ENCODE results near the gene FLT3. TPM values are rescaled to one million over a fixed set of nuclear protein-coding genes. Genes with fewer than 3 reads are reported as not detected.
A peak's percentile ranks its signal among the peaks of the same experiment; 100 is the strongest.

FLT3 gene
- total and polyA plus RNA-seq, 9 of the 15 experiments (the other 6 are each of a cell fraction or from before 2014, with no cell fraction given) = not detected

DNA sequence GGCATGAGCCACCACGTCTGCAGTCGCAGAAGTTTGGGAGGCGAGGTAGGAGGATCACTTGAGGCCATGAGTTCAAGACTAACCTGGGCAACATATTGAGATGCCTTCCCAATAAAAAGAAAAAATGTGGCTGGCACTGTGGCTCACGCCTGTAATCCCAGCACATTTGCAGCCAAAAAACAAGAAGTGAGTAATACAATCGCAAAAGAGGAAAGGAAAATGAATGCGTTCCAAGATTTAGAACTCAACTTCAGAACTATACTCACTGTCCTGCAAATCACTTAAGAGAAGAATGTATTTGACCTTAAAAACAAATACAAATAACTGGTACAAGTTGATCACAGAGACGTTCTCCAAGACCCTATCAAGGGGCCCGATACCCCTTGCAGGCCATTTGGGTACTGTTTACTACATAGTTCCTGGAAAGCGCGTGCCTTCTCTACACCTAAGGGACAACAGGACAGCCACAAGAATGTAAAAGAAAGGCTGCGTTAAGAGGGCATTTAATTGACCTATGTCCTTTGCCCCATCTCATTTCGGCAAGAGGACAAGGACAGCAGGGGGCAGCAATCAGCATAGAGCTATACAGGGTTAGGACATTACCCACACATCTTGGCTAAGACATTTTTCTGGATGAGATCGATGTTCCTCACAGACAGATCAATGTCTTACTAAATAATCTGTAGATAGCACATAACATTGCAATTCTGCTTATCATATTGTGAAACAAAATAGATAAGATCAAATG, 41.3 kb downstream of the FLT3 start (continued):
- TF ChIP-seq, protein P1, sequence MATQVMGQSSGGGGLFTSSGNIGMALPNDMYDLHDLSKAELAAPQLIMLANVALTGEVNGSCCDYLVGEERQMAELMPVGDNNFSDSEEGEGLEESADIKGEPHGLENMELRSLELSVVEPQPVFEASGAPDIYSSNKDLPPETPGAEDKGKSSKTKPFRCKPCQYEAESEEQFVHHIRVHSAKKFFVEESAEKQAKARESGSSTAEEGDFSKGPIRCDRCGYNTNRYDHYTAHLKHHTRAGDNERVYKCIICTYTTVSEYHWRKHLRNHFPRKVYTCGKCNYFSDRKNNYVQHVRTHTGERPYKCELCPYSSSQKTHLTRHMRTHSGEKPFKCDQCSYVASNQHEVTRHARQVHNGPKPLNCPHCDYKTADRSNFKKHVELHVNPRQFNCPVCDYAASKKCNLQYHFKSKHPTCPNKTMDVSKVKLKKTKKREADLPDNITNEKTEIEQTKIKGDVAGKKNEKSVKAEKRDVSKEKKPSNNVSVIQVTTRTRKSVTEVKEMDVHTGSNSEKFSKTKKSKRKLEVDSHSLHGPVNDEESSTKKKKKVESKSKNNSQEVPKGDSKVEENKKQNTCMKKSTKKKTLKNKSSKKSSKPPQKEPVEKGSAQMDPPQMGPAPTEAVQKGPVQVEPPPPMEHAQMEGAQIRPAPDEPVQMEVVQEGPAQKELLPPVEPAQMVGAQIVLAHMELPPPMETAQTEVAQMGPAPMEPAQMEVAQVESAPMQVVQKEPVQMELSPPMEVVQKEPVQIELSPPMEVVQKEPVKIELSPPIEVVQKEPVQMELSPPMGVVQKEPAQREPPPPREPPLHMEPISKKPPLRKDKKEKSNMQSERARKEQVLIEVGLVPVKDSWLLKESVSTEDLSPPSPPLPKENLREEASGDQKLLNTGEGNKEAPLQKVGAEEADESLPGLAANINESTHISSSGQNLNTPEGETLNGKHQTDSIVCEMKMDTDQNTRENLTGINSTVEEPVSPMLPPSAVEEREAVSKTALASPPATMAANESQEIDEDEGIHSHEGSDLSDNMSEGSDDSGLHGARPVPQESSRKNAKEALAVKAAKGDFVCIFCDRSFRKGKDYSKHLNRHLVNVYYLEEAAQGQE (IDR thresholded peaks at IDR 0.05; ENCODE audit: borderline replicate concordance) = peak; percentile 43; the same call in 1 of the 2 replicates
- TF ChIP-seq, protein P1 (CRISPR knock-in tag; IDR thresholded peaks at IDR 0.05; ENCODE audit: low read depth) = no peak
- TF ChIP-seq NFXL1 (CRISPR knock-in tag; IDR thresholded peaks at IDR 0.05) (no peak), NR2C1 (IDR thresholded peaks at IDR 0.05) (peak; percentile 68), NR2C1 (tag; IDR thresholded peaks at IDR 0.05) (peak; percentile 84), SMC3 (conservative IDR thresholded peaks at IDR 0.05; ENCODE audit: insufficient read depth, low read depth, low read length) (peak; percentile 50), HEY1 (CRISPR knock-in tag; IDR thresholded peaks at IDR 0.05; ENCODE audit: borderline replicate concordance) (no peak), MYNN (IDR thresholded peaks at IDR 0.05) (0 out of 2 replicates have a peak, but pooled peaks have one; percentile 33), MYNN (CRISPR knock-in tag; IDR thresholded peaks at IDR 0.05) (no peak), NR2C2 (CRISPR knock-in tag; IDR thresholded peaks at IDR 0.05) (no peak), NR2C2 (tag; IDR thresholded peaks at IDR 0.05) (peak; percentile 68; the same call in 1 of the 2 replicates)

Measured in K562 (cell line).